Endothelial cell of umbilical vein (primary cell): Measurements from ENCODE around the gene EDRF1. TPM values are rescaled to one million over a fixed set of nuclear protein-coding genes. Genes with fewer than 3 reads are reported as not detected.

Experiments
- BruUV-seq: library from RNA; stranded (reverse); fragments of 400-500 nt; replicated peaks from 2 replicates; lab custom pipeline; 2021; lab: Mats Ljungman, UMichigan
- CTCF ChIA-PET: fragments of 300-600, 350-600 bp; sonication (Branson Sonifier 250); formaldehyde crosslinking; loops from one replicate; lab custom pipeline; 2021; ENCODE audit warnings: antibody characterized with exemption, inconsistent platforms; lab: Charles Lee
- POLR2A ChIA-PET: fragments of 300-600, 350-600 bp; sonication (Branson Sonifier 250); formaldehyde crosslinking; loops from one replicate; lab custom pipeline; 2021; ENCODE audit warnings: antibody characterized with exemption, inconsistent platforms; lab: Charles Lee
- DNase-seq: peaks from one replicate; pipeline ENCODE4 v3.0.0-alpha.2; 2011; ENCODE audit warnings: low read depth, low spot score
- FAIRE-seq: peaks from 2 replicates; lab custom pipeline; 2011; peaks lifted over from hg19 to GRCh38; lab: Jason Lieb, UNC
- H2AFZ ChIP-seq: 2 replicates; pipeline ENCODE4 v1.6.0; 2012; ENCODE audit warnings: low read depth, low read length, control low read depth, inconsistent platforms
- H3K27ac ChIP-seq: 2 replicates; pipeline ENCODE4 v1.5.1; 2011; ENCODE audit warnings: low read depth, mild to moderate bottlenecking, control low read depth, low read length, moderate library complexity; ENCODE audit not compliant: insufficient read depth
- H3K27me3 ChIP-seq, 2 experiments: 2 replicates each; pipeline versions ENCODE4 v1.6.0 to v1.6.1; 2011; ENCODE audit warnings: low read length in 2 of 2, mixed read lengths in 1 of 2; ENCODE audit not compliant: control insufficient read depth in 2 of 2, insufficient read depth in 2 of 2
- H3K36me3 ChIP-seq, 2 experiments: 2 replicates in 1 of 2; 3 replicates in 1 of 2; pipeline ENCODE4 v1.5.1; 2011; ENCODE audit warnings: low read length in 2 of 2, mild to moderate bottlenecking in 1 of 2, moderate library complexity in 1 of 2; ENCODE audit not compliant: control insufficient read depth in 2 of 2, insufficient read depth in 2 of 2; ENCODE audit errors: extremely low read depth in 1 of 2
- H3K4me1 ChIP-seq: 3 replicates; pipeline ENCODE4 v1.5.1; 2011; ENCODE audit warnings: mild to moderate bottlenecking, low read length; ENCODE audit not compliant: control insufficient read depth, insufficient read depth; ENCODE audit errors: extremely low read depth
- H3K4me2 ChIP-seq: 2 replicates; pipeline ENCODE4 v1.6.1; 2011; ENCODE audit warnings: low read length, control low read depth, mixed read lengths; ENCODE audit not compliant: insufficient read depth
- H3K4me3 ChIP-seq, 3 experiments: fragments of 200-600 bp in 1 of 3; sonication (generic), shearing (Covaris generic) in 1 of 3; replicated peaks in 1 of 3; 2 replicates each; pipeline ENCODE4 v1.5.1; 2011 to 2016; ENCODE audit warnings: control low read depth in 3 of 3, low read length in 3 of 3, mild to moderate bottlenecking in 2 of 3, inconsistent platforms in 1 of 3, low read depth in 1 of 3, moderate library complexity in 1 of 3; ENCODE audit not compliant: insufficient read depth in 1 of 3
- H3K79me2 ChIP-seq: 2 replicates; pipeline ENCODE4 v1.6.0; 2012; ENCODE audit warnings: low read length, inconsistent platforms; ENCODE audit not compliant: control insufficient read depth, insufficient read depth
- H3K9ac ChIP-seq: replicated peaks from 2 replicates; pipeline ENCODE3; 2011; ENCODE audit warnings: low read length, control low read depth; ENCODE audit not compliant: insufficient read depth; ENCODE audit errors: extremely low read depth
- H3K9me1 ChIP-seq: replicated peaks from 3 replicates; pipeline ENCODE4 v1.6.0; 2011; ENCODE audit warnings: mild to moderate bottlenecking, low read length; ENCODE audit not compliant: control insufficient read depth, insufficient read depth; ENCODE audit errors: extremely low read depth
- H3K9me3 ChIP-seq: replicated peaks from 2 replicates; pipeline ENCODE4 v1.5.1; 2012; ENCODE audit warnings: low read length, inconsistent platforms; ENCODE audit not compliant: control insufficient read depth, insufficient read depth
- H4K20me1 ChIP-seq: replicated peaks from 2 replicates; pipeline ENCODE3; 2011; ENCODE audit warnings: mild to moderate bottlenecking, low read length; ENCODE audit not compliant: control insufficient read depth, insufficient read depth; ENCODE audit errors: extremely low read depth
- CTCF ChIP-seq, 2 donors: IDR thresholded peaks; 1 replicate in 1 of 2; 2 replicates in 1 of 2; pipeline ENCODE4 v1.5.1; 2011; ENCODE audit warnings: low read length in 2 of 2, mild to moderate bottlenecking in 2 of 2, moderate library complexity in 2 of 2, control low read depth in 1 of 2, inconsistent platforms in 1 of 2, low read depth in 1 of 2; ENCODE audit not compliant: insufficient read depth in 1 of 2; ENCODE audit errors: extremely low read depth in 1 of 2
- EZH2 ChIP-seq: IDR thresholded peaks from 2 replicates; pipeline ENCODE4 v1.6.1; 2012; ENCODE audit warnings: borderline replicate concordance, low read depth, mild to moderate bottlenecking, moderate library complexity, low read length, inconsistent platforms; ENCODE audit not compliant: severe bottlenecking
- FOS ChIP-seq: IDR thresholded peaks from 2 replicates; pipeline ENCODE4 v1.6.1; 2011; ENCODE audit warnings: mild to moderate bottlenecking, low read length, moderate library complexity, borderline replicate concordance; ENCODE audit not compliant: insufficient read depth
- GATA2 ChIP-seq: IDR thresholded peaks from 2 replicates; pipeline ENCODE4 v1.7.0; 2011; ENCODE audit warnings: low read depth, mild to moderate bottlenecking, moderate library complexity, mixed read lengths, low read length; ENCODE audit not compliant: insufficient read length, insufficient read depth
- JUN ChIP-seq: IDR thresholded peaks from 2 replicates; pipeline ENCODE4 v1.6.1; 2011; ENCODE audit warnings: borderline replicate concordance, low read depth; ENCODE audit not compliant: insufficient read length, insufficient read depth
- MAX ChIP-seq: IDR thresholded peaks from 2 replicates; pipeline ENCODE4 v1.6.1; 2011; ENCODE audit not compliant: insufficient read depth, insufficient read length
- MYC ChIP-seq: IDR thresholded peaks from one replicate; pipeline ENCODE4 v1.6.1; 2011; ENCODE audit warnings: mild to moderate bottlenecking, low read depth, low read length
- POLR2A ChIP-seq: IDR thresholded peaks from 2 replicates; pipeline ENCODE4 v1.6.1; 2012; ENCODE audit warnings: low read depth, mild to moderate bottlenecking, control low read depth, low read length
- POLR2AphosphoS5 ChIP-seq: IDR thresholded peaks from 2 replicates; pipeline ENCODE4 v1.6.1; 2012; ENCODE audit warnings: low read depth, mild to moderate bottlenecking, control low read depth, low read length, moderate library complexity; ENCODE audit not compliant: insufficient read depth
- dilution Hi-C: fragments of 300-500 bp; cut with MboI; formaldehyde crosslinking; loops from one replicate; pipeline ENCODE4 v1.15.0; 2019; ENCODE audit warnings: low sequenced_read_pairs; ENCODE audit not compliant: extremely low pct_ligation_motif_present
- intact Hi-C: fragments of 100-400 bp; cut with micrococcal nuclease; formaldehyde crosslinking; loops from one replicate; pipeline ENCODE4 v1.10.0; 2022
- polyA plus RNA-seq, 4 experiments: library from polyadenylated mRNA; depleted of rRNA in 3 of 4; stranded (reverse) in 3 of 4; unstranded in 1 of 4; fragments of >200 nt; gene quantifications; 2 replicates each; pipeline versions ENCODE4 v1.2.1 to v1.2.3, GENCODE V29; 2011 to 2012; ENCODE audit warnings: missing spikeins in 1 of 4
- total RNA-seq: library from RNA; stranded (reverse); gene quantifications from 2 replicates; pipeline ENCODE4 v1.2.3, GENCODE V29; 2021

Gene EDRF1
- total and polyA plus RNA-seq, 2 donors (not counting 3 experiments of a cell fraction or from before 2014, with no cell fraction given): 11.6 to 27.8 TPM

- no peak overlapping the region for H3K27ac ChIP-seq
- no peak for TF ChIP-seq JUN
- TF ChIP-seq FOS: no peak
- no peak for TF ChIP-seq GATA2
- TF ChIP-seq EZH2: no peak
- TF ChIP-seq CTCF (IDR thresholded peaks at IDR 0.05; ENCODE audit: extremely low read depth in 1 of 2, insufficient read depth in 1 of 2, low read depth in 1 of 2, low read length in 2 of 2): no peak
- no peak for TF ChIP-seq POLR2AphosphoS5
- no peak for TF ChIP-seq POLR2A
- TF ChIP-seq MAX: no peak
- TF ChIP-seq MYC: no peak
- peaks cover 0 to 2% of the 10 kb centered on the region in 2 experiments for H3K27me3 ChIP-seq
- no peaks in the 10 kb centered on the region for H4K20me1 ChIP-seq
- no TSS peak for BruUV-seq
- DNase-seq (no peak), FAIRE-seq (no peak)
- ChIA-PET CTCF (no interaction called here), POLR2A (no interaction called here)
- no peaks in the 10 kb centered on the region for H3K9me3 ChIP-seq
- no peaks in the 10 kb centered on the region for H3K79me2 ChIP-seq
- dilution Hi-C loops (no loop called here), intact Hi-C loops (no loop called here)
- no peaks in the 10 kb centered on the region for H3K9me1 ChIP-seq
- H3K4me3 ChIP-seq: no peak overlapping the region
- no peak overlapping the region for H3K9ac ChIP-seq
- no peaks in the 10 kb centered on the region for H3K36me3 ChIP-seq
- no peaks in the 10 kb centered on the region for H3K4me1 ChIP-seq
- H2AFZ ChIP-seq: no peak overlapping the region
- H3K4me2 ChIP-seq: no peak overlapping the region
Measured at GRCh38 chr10:125782054-125782453, 62.5 kb downstream of the EDRF1 start.
